PFSK-1 (cell line): ENCODE measurements around the gene HACE1.

Source experiments
- FOXP2 ChIP-seq: optimal IDR thresholded peaks from 2 replicates; pipeline ENCODE3; 2011; ENCODE audit warnings: borderline replicate concordance, control low read depth, inconsistent platforms; ENCODE audit not compliant: insufficient read depth; ENCODE audit errors: extremely low read length, extremely low read depth
- POLR2AphosphoS5 ChIP-seq: IDR thresholded peaks from 2 replicates; pipeline ENCODE4 v1.6.1; 2012; ENCODE audit warnings: low read depth, mild to moderate bottlenecking, control low read depth, low read length, moderate library complexity
- REST ChIP-seq, 2 experiments: IDR thresholded peaks; 2 replicates each; pipeline versions ENCODE4 v1.6.1 to v1.8.0; 2011 to 2012; ENCODE audit warnings: low read depth in 2 of 2, low read length in 2 of 2, control low read depth in 1 of 2, inconsistent platforms in 1 of 2, mild to moderate bottlenecking in 1 of 2, moderate library complexity in 1 of 2; ENCODE audit not compliant: insufficient read depth in 1 of 2
- SIN3A ChIP-seq: IDR thresholded peaks from 2 replicates; pipeline ENCODE4 v1.6.1; 2012; ENCODE audit warnings: mild to moderate bottlenecking, low read length, moderate library complexity, borderline replicate concordance; ENCODE audit not compliant: insufficient read depth
- TAF1 ChIP-seq: IDR thresholded peaks from 2 replicates; pipeline ENCODE4 v1.6.1; 2012; ENCODE audit warnings: low read length, control low read depth, borderline replicate concordance; ENCODE audit not compliant: insufficient read depth

The HACE1 gene

GRCh38 chr6:104768906-104769305, 90.8 kb downstream of the HACE1 start:
- TF ChIP-seq SIN3A (no peak), POLR2AphosphoS5 (no peak), REST (IDR thresholded peaks at IDR 0.05; ENCODE audit: insufficient read depth in 1 of 2, low read depth in 2 of 2, low read length in 2 of 2) (no peak), FOXP2 (no peak), TAF1 (no peak)

GRCh38 chr6:104766595-104766994, 93.1 kb downstream of the HACE1 start:
- TF ChIP-seq FOXP2: no peak
- no peak for TF ChIP-seq POLR2AphosphoS5
- no peak for TF ChIP-seq REST (IDR thresholded peaks at IDR 0.05; ENCODE audit: insufficient read depth in 1 of 2, low read depth in 2 of 2, low read length in 2 of 2)
- no peak for TF ChIP-seq TAF1
- TF ChIP-seq SIN3A: no peak

GRCh38 chr6:104754788-104755409, 104.8 kb downstream of the HACE1 start:
- TF ChIP-seq TAF1: no peak
- no peak for TF ChIP-seq SIN3A
- TF ChIP-seq FOXP2: no peak
- no peak for TF ChIP-seq REST (IDR thresholded peaks at IDR 0.05; ENCODE audit: insufficient read depth in 1 of 2, low read depth in 2 of 2, low read length in 2 of 2)
- no peak for TF ChIP-seq POLR2AphosphoS5

- TF ChIP-seq FOXP2 (no peak), SIN3A (no peak), TAF1 (no peak), POLR2AphosphoS5 (no peak), REST (IDR thresholded peaks at IDR 0.05; ENCODE audit: insufficient read depth in 1 of 2, low read depth in 2 of 2, low read length in 2 of 2) (no peak)
Observed at GRCh38 chr6:104753251-104753650, 106.5 kb downstream of the HACE1 start.

GRCh38 chr6:104750449-104750848, 109.3 kb downstream of the HACE1 start:
- TF ChIP-seq TAF1 (no peak), FOXP2 (no peak), SIN3A (no peak), POLR2AphosphoS5 (no peak), REST (IDR thresholded peaks at IDR 0.05; ENCODE audit: insufficient read depth in 1 of 2, low read depth in 2 of 2, low read length in 2 of 2) (no peak)
